A673 (cell line): ENCODE results near the gene XYLT1. TPM values are rescaled to one million over a fixed set of nuclear protein-coding genes. Genes with fewer than 3 reads are reported as not detected.

Experiments
- BruUV-seq: library from RNA; stranded (reverse); fragments of 400-500 nt; replicated peaks from 2 replicates; lab custom pipeline; 2021; lab: Mats Ljungman, UMichigan
- CTCF ChIA-PET: fragments of 300-600 bp; sonication (Branson Sonifier 250); formaldehyde crosslinking; loops from one replicate; lab custom pipeline; 2022; ENCODE audit warnings: antibody characterized with exemption; lab: Charles Lee
- POLR2A ChIA-PET: fragments of 300-600 bp; sonication (Branson Sonifier 250); formaldehyde crosslinking; loops from one replicate; lab custom pipeline; 2022; ENCODE audit warnings: antibody characterized with exemption; ENCODE audit not compliant: low non-redundant PET; lab: Charles Lee
- DNase-seq: peaks from one replicate; pipeline ENCODE4 v3.0.0-alpha.2; 2015; ENCODE audit warnings: low spot score
- H3K27ac ChIP-seq: fragments of 200-600 bp; sonication (generic); 2 replicates; pipeline ENCODE4 v1.5.1; 2016; ENCODE audit warnings: mixed run types, low read depth, mild to moderate bottlenecking, mixed read lengths, antibody characterized with exemption, low read length; ENCODE audit not compliant: poor library complexity, severe bottlenecking
- H3K27me3 ChIP-seq: fragments of 200-600 bp; sonication (generic); replicated peaks from 2 replicates; pipeline ENCODE4 v1.6.1; 2017; ENCODE audit warnings: mixed run types, low read depth, mild to moderate bottlenecking, mixed read lengths, antibody characterized with exemption, low read length; ENCODE audit not compliant: insufficient read depth, poor library complexity
- H3K36me3 ChIP-seq: fragments of 200-600 bp; sonication (generic); 2 replicates; pipeline ENCODE4 v1.6.1; 2016; ENCODE audit warnings: mixed run types, mild to moderate bottlenecking, mixed read lengths, antibody characterized with exemption, low read length; ENCODE audit not compliant: insufficient read depth, poor library complexity, severe bottlenecking
- H3K4me1 ChIP-seq: fragments of 200-600 bp; sonication (generic); 2 replicates; pipeline ENCODE4 v1.6.1; 2017; ENCODE audit warnings: mixed run types, mild to moderate bottlenecking, mixed read lengths, antibody characterized with exemption, low read length; ENCODE audit not compliant: insufficient read depth, poor library complexity, severe bottlenecking
- H3K4me3 ChIP-seq: fragments of 200-600 bp; sonication (generic); 2 replicates; pipeline ENCODE4 v1.5.1; 2016; ENCODE audit warnings: low read depth, mixed run types, mild to moderate bottlenecking, mixed read lengths, low read length; ENCODE audit not compliant: poor library complexity, severe bottlenecking
- H3K9me3 ChIP-seq: fragments of 200-600 bp; sonication (generic); 2 replicates; pipeline ENCODE4 v1.6.1; 2016; ENCODE audit warnings: mixed run types, low read depth, mild to moderate bottlenecking, mixed read lengths, antibody characterized with exemption, low read length; ENCODE audit not compliant: poor library complexity, severe bottlenecking
- EZH2 ChIP-seq: fragments of 200-600 bp; sonication (generic); IDR thresholded peaks from 2 replicates; pipeline ENCODE4 v1.6.1; 2017; ENCODE audit warnings: borderline replicate concordance, low read depth, mild to moderate bottlenecking, mixed read lengths, antibody characterized with exemption, low read length; ENCODE audit not compliant: poor library complexity, severe bottlenecking
- intact Hi-C: fragments of 100-400 bp; cut with micrococcal nuclease; formaldehyde crosslinking; loops from one replicate; pipeline ENCODE4 v1.10.0; 2022; ENCODE audit not compliant: unreplicated experiment
- total RNA-seq: library from RNA; stranded (reverse); gene quantifications from 2 replicates; pipeline ENCODE4 v1.2.3, GENCODE V29; 2021
- TF ChIP-seq, protein P1 (sequence below): fragments of 300-800, 200-600 bp; sonication (generic); conservative IDR thresholded peaks from 2 replicates; pipeline ENCODE4 v1.5.1; 2017; ENCODE audit warnings: low read depth, mild to moderate bottlenecking, antibody characterized with exemption, low read length, moderate library complexity, mixed read lengths

XYLT1 gene
- total RNA-seq, 1 experiment from 2014 or later = 0.64 TPM

DNA sequence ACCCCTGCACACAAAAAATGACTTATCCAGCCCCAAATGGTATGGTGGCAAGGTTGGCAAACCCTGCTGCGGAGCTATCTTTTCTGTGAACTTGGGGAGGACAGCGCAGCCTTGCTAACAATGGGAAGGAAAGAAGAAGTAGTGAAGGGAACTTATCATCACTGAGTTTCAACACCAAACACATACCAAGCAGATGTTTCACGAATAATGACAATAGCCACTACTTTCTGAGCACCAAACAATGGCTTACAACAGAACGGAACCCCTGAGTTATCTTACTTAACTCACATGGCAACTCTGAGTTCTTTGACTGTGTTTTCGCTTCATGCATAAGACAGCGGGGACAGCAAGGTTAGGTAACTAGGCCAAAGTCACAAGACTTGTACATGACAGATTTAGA lies 148.9 kb downstream of the XYLT1 start:
- Histone ChIP-seq H3K36me3 (no peaks in the 10 kb centered on the region), H3K9me3 (no peaks in the 10 kb centered on the region), H3K4me3 (no peak overlapping the region), H3K4me1 (no peaks in the 10 kb centered on the region), H3K27ac (no peak overlapping the region), H3K27me3 (no peaks in the 10 kb centered on the region)
- BruUV-seq = no TSS peak
- intact Hi-C loops = no loop called here
- ChIA-PET POLR2A (no interaction called here), CTCF (no interaction called here)
- no peak for DNase-seq
- TF ChIP-seq, protein P1, sequence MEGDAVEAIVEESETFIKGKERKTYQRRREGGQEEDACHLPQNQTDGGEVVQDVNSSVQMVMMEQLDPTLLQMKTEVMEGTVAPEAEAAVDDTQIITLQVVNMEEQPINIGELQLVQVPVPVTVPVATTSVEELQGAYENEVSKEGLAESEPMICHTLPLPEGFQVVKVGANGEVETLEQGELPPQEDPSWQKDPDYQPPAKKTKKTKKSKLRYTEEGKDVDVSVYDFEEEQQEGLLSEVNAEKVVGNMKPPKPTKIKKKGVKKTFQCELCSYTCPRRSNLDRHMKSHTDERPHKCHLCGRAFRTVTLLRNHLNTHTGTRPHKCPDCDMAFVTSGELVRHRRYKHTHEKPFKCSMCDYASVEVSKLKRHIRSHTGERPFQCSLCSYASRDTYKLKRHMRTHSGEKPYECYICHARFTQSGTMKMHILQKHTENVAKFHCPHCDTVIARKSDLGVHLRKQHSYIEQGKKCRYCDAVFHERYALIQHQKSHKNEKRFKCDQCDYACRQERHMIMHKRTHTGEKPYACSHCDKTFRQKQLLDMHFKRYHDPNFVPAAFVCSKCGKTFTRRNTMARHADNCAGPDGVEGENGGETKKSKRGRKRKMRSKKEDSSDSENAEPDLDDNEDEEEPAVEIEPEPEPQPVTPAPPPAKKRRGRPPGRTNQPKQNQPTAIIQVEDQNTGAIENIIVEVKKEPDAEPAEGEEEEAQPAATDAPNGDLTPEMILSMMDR = no peak
- no peak for TF ChIP-seq EZH2

DNA sequence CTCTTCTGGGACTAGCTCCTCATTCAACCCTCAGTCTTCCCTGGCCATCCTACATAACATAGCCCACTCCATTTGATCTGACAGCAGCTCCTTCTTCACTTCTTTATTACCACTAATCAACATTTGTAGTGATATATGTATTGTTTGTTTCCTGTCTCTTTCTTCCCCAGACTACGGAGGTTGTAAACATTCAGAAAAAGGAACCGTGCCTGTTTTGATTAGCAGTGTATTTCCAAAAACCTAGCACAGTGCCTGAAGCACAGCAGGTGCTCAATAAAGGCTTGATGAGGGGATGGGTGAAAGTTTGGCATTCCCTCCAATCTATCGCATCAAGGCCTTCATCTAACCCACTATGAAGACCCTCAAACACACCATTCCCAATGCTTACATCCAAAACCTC lies 150.8 kb downstream of the XYLT1 start:
- no peak for DNase-seq
- POLR2A ChIA-PET = no interaction called here
- no peak overlapping the region for H3K27ac ChIP-seq
- no peaks in the 10 kb centered on the region for H3K27me3 ChIP-seq
- H3K36me3 ChIP-seq = no peaks in the 10 kb centered on the region
- intact Hi-C loops = no loop called here
- no peak overlapping the region for H3K4me3 ChIP-seq
- CTCF ChIA-PET = no interaction called here
- no TSS peak for BruUV-seq
- TF ChIP-seq, protein P1 = no peak
- no peak for TF ChIP-seq EZH2
- H3K9me3 ChIP-seq = no peaks in the 10 kb centered on the region
- no peaks in the 10 kb centered on the region for H3K4me1 ChIP-seq

DNA sequence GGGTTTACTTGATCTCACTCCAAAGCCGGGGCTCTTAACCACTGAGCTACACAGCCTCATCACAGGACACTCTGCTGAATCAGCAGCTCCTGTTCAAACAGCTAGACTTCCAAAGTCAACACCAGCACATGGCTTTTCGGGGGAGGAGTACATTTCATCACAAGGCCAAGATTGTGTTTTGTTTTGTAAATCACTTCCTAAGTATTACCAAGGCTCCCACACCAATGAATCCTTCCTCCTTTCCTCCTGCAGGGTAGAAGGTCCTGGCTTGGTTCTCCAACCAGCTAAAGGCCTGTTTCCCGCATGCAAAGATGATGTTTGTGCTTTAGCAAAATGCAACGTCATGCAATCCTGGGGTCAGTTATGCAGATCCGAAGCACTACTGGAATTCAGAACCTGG lies 152.5 kb downstream of the XYLT1 start:
- POLR2A ChIA-PET = no interaction called here
- TF ChIP-seq, protein P1 = no peak
- no peak for TF ChIP-seq EZH2
- H3K4me1 ChIP-seq = no peaks in the 10 kb centered on the region
- BruUV-seq = no TSS peak
- intact Hi-C loops = no loop called here
- no peak overlapping the region for H3K27ac ChIP-seq
- H3K4me3 ChIP-seq = no peak overlapping the region
- H3K27me3 ChIP-seq = no peaks in the 10 kb centered on the region
- CTCF ChIA-PET = no interaction called here
- no peaks in the 10 kb centered on the region for H3K36me3 ChIP-seq
- no peak for DNase-seq
- H3K9me3 ChIP-seq = no peaks in the 10 kb centered on the region
